HEK293T (cell line): ENCODE data around the gene LARP7.
"Not testable (repeated sequence)": the region's sequence is repeated elsewhere in the genome, so short reads cannot be mapped to it uniquely, and the experiment has no call there.

Experiments used
- CTCF ChIA-PET: fragments of 350-600 bp; formaldehyde crosslinking; extraction: SDS; loops from one replicate; lab custom pipeline; 2021; ENCODE audit warnings: antibody characterized with exemption, inconsistent platforms; lab: Yijun Ruan, JAX
- POLR2A ChIA-PET: fragments of 350-600 bp; formaldehyde crosslinking; extraction: SDS; loops from one replicate; lab custom pipeline; 2020; ENCODE audit warnings: antibody characterized with exemption, inconsistent platforms; lab: Yijun Ruan, JAX
- DNase-seq: peaks from one replicate; pipeline ENCODE4 v3.0.0; 2012; ENCODE audit warnings: mixed read lengths; ENCODE audit errors: extremely low spot score
- ARNT ChIP-seq: fragments of 450-650 bp; IDR thresholded peaks from 2 replicates; pipeline ENCODE4 v1.6.1; 2017; ENCODE audit warnings: mild to moderate bottlenecking
- BHLHE40 ChIP-seq: fragments of 450-650 bp; IDR thresholded peaks from 2 replicates; pipeline ENCODE4 v1.6.1; 2016; ENCODE audit warnings: mild to moderate bottlenecking, moderate library complexity, borderline replicate concordance
- CTBP1 ChIP-seq: fragments of 450-650 bp; IDR thresholded peaks from 2 replicates; pipeline ENCODE4 v1.6.1; 2016; ENCODE audit warnings: borderline replicate concordance
- ELF4 ChIP-seq: fragments of 450-650 bp; IDR thresholded peaks from 2 replicates; pipeline ENCODE4 v1.6.1; 2017; ENCODE audit warnings: antibody characterized with exemption
- FOXA1 ChIP-seq: fragments of 450-650 bp; IDR thresholded peaks from 2 replicates; pipeline ENCODE4 v1.6.1; 2016; ENCODE audit warnings: mild to moderate bottlenecking
- FOXK2 ChIP-seq: fragments of 450-650 bp; IDR thresholded peaks from 2 replicates; pipeline ENCODE4 v1.6.1; 2016; ENCODE audit warnings: mild to moderate bottlenecking
- FOXM1 ChIP-seq: fragments of 450-650 bp; IDR thresholded peaks from 2 replicates; pipeline ENCODE4 v1.6.1; 2017; ENCODE audit warnings: mild to moderate bottlenecking, borderline replicate concordance
- HDGF ChIP-seq: fragments of 450-650 bp; IDR thresholded peaks from 2 replicates; pipeline ENCODE4 v1.6.1; 2017; ENCODE audit warnings: antibody characterized with exemption, borderline replicate concordance
- L3MBTL2 ChIP-seq: fragments of 450-650 bp; conservative IDR thresholded peaks from 2 replicates; pipeline ENCODE4 v1.6.1; 2016; ENCODE audit warnings: mild to moderate bottlenecking
- LEF1 ChIP-seq: fragments of 450-650 bp; IDR thresholded peaks from 2 replicates; pipeline ENCODE4 v1.6.1; 2017; ENCODE audit warnings: mild to moderate bottlenecking, borderline replicate concordance
- NFRKB ChIP-seq: fragments of 450-650 bp; IDR thresholded peaks from 2 replicates; pipeline ENCODE4 v1.6.1; 2016; ENCODE audit warnings: mild to moderate bottlenecking, moderate library complexity
- PKNOX1 ChIP-seq: fragments of 450-650 bp; IDR thresholded peaks from 2 replicates; pipeline ENCODE4 v1.6.1; 2016
- SP1 ChIP-seq: fragments of 450-650 bp; IDR thresholded peaks from 2 replicates; pipeline ENCODE4 v1.6.1; 2017
- SUZ12 ChIP-seq: fragments of 450-650 bp; IDR thresholded peaks from 2 replicates; pipeline ENCODE4 v1.6.1; 2016; ENCODE audit warnings: mild to moderate bottlenecking
- TARDBP ChIP-seq: fragments of 450-650 bp; IDR thresholded peaks from 2 replicates; pipeline ENCODE4 v1.6.1; 2016
- ZNF384 ChIP-seq: fragments of 450-650 bp; IDR thresholded peaks from 2 replicates; pipeline ENCODE4 v1.6.1; 2016

The LARP7 gene

GRCh38 chr4:112649055-112649408, 12.1 kb downstream of the LARP7 start:
- DNase-seq: no peak
- ChIA-PET POLR2A (no interaction called here), CTCF (no interaction called here)
- TF ChIP-seq SUZ12: no peak

- no peak for DNase-seq
- no peak for TF ChIP-seq FOXA1
- POLR2A ChIA-PET: no interaction called here
- CTCF ChIA-PET: no interaction called here
Measured at GRCh38 chr4:112650332-112650731, 13.4 kb downstream of the LARP7 start.

- POLR2A ChIA-PET: no interaction called here
- TF ChIP-seq ELF4 (no peak), NFRKB (no peak)
- DNase-seq: no peak
- CTCF ChIA-PET: no interaction called here
Measured at GRCh38 chr4:112651641-112652040, 14.7 kb downstream of the LARP7 start.

DNA sequence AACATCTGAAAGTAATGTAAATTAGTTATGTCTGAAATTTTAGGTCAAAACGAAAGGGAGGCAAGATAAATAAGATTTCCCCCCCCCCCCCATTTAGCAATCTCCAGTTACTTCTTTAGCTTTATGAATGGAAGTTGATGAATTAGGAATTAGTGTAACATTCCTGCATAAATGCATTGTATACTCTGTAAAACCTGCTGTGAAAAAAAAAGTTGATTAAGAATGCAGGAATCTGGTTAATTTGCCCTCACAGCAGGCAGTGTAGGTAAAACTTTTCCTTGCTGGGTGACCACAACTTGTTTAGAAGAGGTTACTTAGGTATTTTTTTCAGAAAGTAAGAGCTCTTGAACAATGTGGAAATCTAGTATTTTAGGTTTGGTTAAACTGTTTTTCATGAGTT, 15.3 kb downstream of the LARP7 start:
- ChIA-PET CTCF (interaction anchor here (0.7 kb wide), 1 partner anchor 57 kb away, joined by 4 read pairs; no protein-coding TSS in a partner anchor), POLR2A (no interaction called here)

DNA sequence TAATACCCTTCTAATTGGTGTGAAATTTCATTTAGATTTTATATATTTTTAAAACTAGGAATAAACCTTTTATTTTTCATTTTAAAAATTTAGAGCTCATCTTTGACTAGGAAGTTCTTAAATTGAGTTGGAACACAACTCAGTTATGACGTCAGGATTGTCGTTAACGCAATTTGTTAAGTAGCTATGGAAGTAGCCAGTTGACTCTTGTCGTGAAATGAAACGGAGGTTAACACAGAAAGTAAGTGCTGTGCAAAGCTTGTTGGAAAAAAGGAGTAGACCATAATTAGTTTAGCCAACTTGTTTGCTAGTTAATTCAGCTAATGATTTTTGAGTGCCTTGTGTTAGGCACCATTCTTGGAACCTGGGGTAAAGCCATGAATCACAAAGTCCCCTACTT, 18.3 kb downstream of the LARP7 start:
- ChIA-PET CTCF (no interaction called here), POLR2A (no interaction called here)
- TF ChIP-seq ZNF384 (no peak), SP1 (no peak), HDGF (no peak), L3MBTL2 (no peak), SUZ12 (no peak), CTBP1 (no peak), NFRKB (no peak), FOXK2 (no peak), ELF4 (no peak), LEF1 (no peak), FOXM1 (no peak), ARNT (no peak), BHLHE40 (no peak), PKNOX1 (no peak), FOXA1 (no peak)
- no peak for DNase-seq

More for the DNA sequence above, 15.3 kb downstream of the LARP7 start:
- TF ChIP-seq NFRKB (no peak), CTBP1 (no peak)
- DNase-seq: no peak

DNA sequence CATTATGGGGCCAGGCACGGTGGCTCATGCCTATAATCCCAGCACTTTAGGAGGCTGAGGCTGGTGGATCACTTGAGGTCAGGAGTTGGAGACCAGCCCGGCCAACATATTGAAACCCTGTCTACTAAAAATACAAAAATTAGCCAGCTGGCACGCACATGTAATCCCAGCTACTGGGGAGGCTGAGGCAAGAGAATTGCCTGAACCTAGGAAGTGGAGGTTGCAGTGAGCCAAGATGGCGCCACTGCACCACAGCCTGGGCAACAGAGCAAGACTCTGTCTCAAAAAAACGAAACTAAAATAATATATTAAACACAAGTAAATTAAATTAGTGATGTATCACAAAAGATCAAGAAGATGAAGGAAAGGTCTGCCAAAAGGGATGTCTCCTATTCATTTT, 19.2 kb downstream of the LARP7 start:
- CTCF ChIA-PET, POLR2A ChIA-PET, DNase-seq: not testable (repeated sequence)

DNA sequence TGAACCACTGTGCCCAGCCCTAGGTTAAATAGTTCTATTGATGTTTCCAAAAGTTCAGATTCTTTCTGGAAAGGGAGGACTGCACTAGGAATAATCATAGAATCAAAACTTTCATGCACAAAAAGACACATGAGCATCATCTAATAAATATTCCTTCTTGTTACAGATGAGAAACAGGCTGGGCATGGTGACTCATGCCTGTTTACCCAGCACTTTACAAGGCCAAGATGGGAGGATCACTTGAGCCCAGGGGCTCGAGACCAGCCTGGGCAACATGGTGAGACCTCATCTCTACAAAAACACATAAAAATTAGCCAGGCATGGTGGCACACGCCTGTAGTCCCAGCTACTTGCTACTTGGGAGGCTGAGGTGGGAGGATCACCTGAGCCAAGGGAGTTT, 27.7 kb downstream of the LARP7 start:
- POLR2A ChIA-PET: no interaction called here
- TF ChIP-seq BHLHE40 (no peak), NFRKB (no peak), FOXA1 (no peak), ELF4 (no peak), SP1 (no peak)
- DNase-seq: no peak
- CTCF ChIA-PET: no interaction called here

- TF ChIP-seq FOXM1 (no peak), CTBP1 (no peak), ELF4 (no peak), NFRKB (no peak), HDGF (no peak), SUZ12 (no peak)
- ChIA-PET CTCF (no interaction called here), POLR2A (no interaction called here)
- DNase-seq: no peak
Measured at GRCh38 chr4:112668131-112668530, 31.2 kb downstream of the LARP7 start.

- ChIA-PET CTCF (no interaction called here), POLR2A (interaction anchor here (0.8 kb wide), 1 partner anchor 32 kb away, joined by 3 read pairs; no protein-coding TSS in a partner anchor)
- TF ChIP-seq CTBP1 (no peak), NFRKB (no peak), ZNF384 (no peak), FOXM1 (no peak), BHLHE40 (no peak), ELF4 (no peak), TARDBP (no peak), SUZ12 (no peak), SP1 (no peak), ARNT (no peak)
- no peak for DNase-seq
Measured at GRCh38 chr4:112673076-112673475, 36.1 kb downstream of the LARP7 start.

DNA sequence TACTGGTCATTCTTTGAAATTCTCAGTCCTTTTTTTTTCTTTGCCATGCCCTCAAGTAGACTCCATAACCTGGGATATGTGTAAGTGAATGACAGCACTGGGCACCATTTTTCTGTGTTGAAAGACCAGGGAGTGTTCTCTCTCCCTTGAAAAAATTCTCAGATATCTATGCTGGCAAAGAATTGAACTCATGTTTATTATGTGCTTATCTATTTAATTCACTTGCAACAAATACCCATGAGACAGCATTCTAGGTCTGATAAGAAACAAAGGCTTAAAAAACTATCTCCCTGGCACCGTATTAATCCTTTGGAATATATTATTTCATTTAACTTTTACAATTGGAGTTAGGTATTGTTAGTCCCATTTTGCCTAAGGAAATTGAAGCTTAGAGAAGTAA, 36.7 kb downstream of the LARP7 start:
- POLR2A ChIA-PET: no interaction called here

More for the DNA sequence above, 36.7 kb downstream of the LARP7 start:
- DNase-seq: no peak
- CTCF ChIA-PET: no interaction called here
- no peak for TF ChIP-seq PKNOX1
- no peak for TF ChIP-seq ELF4
- TF ChIP-seq TARDBP: no peak
- no peak for TF ChIP-seq BHLHE40
- TF ChIP-seq FOXM1: no peak
- no peak for TF ChIP-seq ZNF384
- TF ChIP-seq ARNT: no peak
- TF ChIP-seq LEF1: no peak
